Heart left ventricle (tissue), 16 donors: ENCODE measurements around the gene PRDM5. TPM values are rescaled to one million over a fixed set of nuclear protein-coding genes. Genes with fewer than 3 reads are reported as not detected.

Experiments
- ATAC-seq, 4 donors: fragments of 200-7000 bp; cut with Tn5 transposase; one replicate each; pipeline ENCODE4 v1.9.1; 2020 to 2022; ENCODE audit warnings: moderate library complexity in 4 of 4, mild to moderate bottlenecking in 3 of 4, moderate number of reproducible peaks in 1 of 4
- DNase-seq, 5 donors: peaks; one replicate each; pipeline ENCODE4 v3.0.0-alpha.2; 2020
- H3K27ac ChIP-seq, 12 donors: fragments of 200-600 bp; sonication (generic) in 4 of 12; one replicate each; pipeline versions ENCODE4 v1.5.0 to v1.8.0; 2016 to 2022; ENCODE audit warnings: mild to moderate bottlenecking in 2 of 12
- H3K27me3 ChIP-seq, 9 donors: fragments of 200-600 bp; sonication (generic) in 2 of 9; one replicate each; pipeline versions ENCODE4 v1.5.1 to v1.8.0; 2016 to 2022; ENCODE audit warnings: mild to moderate bottlenecking in 3 of 9
- H3K36me3 ChIP-seq, 9 donors: fragments of 200-600 bp; sonication (generic) in 2 of 9; one replicate each; pipeline versions ENCODE4 v1.5.0 to v1.8.0; 2018 to 2022; ENCODE audit warnings: mild to moderate bottlenecking in 2 of 9
- H3K4me1 ChIP-seq, 12 donors: fragments of 200-600 bp; sonication (generic) in 4 of 12; one replicate each; pipeline versions ENCODE4 v1.5.0 to v1.8.0; 2016 to 2022; ENCODE audit warnings: mild to moderate bottlenecking in 3 of 12
- H3K4me3 ChIP-seq, 12 donors: fragments of 200-600 bp; sonication (generic) in 4 of 12; one replicate each; pipeline versions ENCODE4 v1.5.0 to v1.8.0; 2017 to 2022; ENCODE audit warnings: mild to moderate bottlenecking in 9 of 12, moderate library complexity in 4 of 12
- H3K9me3 ChIP-seq, 12 donors: fragments of 200-600 bp; sonication (generic) in 4 of 12; one replicate each; pipeline versions ENCODE4 v1.5.0 to v1.8.0; 2016 to 2022; ENCODE audit warnings: mild to moderate bottlenecking in 1 of 12
- CTCF ChIP-seq, 12 donors: fragments of 200-600 bp; sonication (generic) in 4 of 12; IDR thresholded peaks; one replicate each; pipeline versions ENCODE4 v1.5.0 to v1.8.0; 2018 to 2022; ENCODE audit warnings: antibody characterized with exemption in 12 of 12, mild to moderate bottlenecking in 5 of 12
- POLR2A ChIP-seq, 2 donors: fragments of 450-650 bp; IDR thresholded peaks; one replicate each; pipeline ENCODE4 v1.6.1; 2017; ENCODE audit warnings: antibody characterized with exemption in 2 of 2, mild to moderate bottlenecking in 2 of 2, moderate library complexity in 2 of 2
- WGBS, 4 donors: extraction: QIAGEN DNeasy Blood & Tissue Kit in 2 of 4; methylation state at CpG; one replicate each; pipeline versions ENCODE4 v1.1.5 to v1.1.7; 2013 to 2018; 5-methylcytosine and 5-hydroxymethylcytosine counted together
- intact Hi-C, 10 donors: fragments of 100-400 bp; cut with DNase I; formaldehyde crosslinking; loops; one replicate each; pipeline versions ENCODE4 v1.11.1 to v1.14.2; 2022
- polyA plus RNA-seq, 2 donors: library from polyadenylated mRNA; stranded (reverse); fragments of 200-250 nt; gene quantifications; one replicate each; pipeline ENCODE4 v1.2.3, GENCODE V29; 2013
- total RNA-seq, 9 donors: library from RNA; depleted of rRNA in 2 of 9; stranded (reverse); fragments of >200 nt in 2 of 9; fragmentation: NEBNext Ultra II Directional in 3 of 9; extraction: Animal tissue kit (Norgen Biotek cat#: 25700) in 3 of 9; gene quantifications; one replicate each; pipeline versions ENCODE4 v1.1.0 to v1.2.4, GENCODE V29; 2016 to 2023
- donor health status: ischemic (EF 13 %, LVEDD 7.1; RV severe dilation, severe dysfunction).
- donor health status: healthy with polysubstance abuse.
- donor health status: DM: no; HTN: yes; CAD: no.
- donor health status: DM: no; HTN: no; CAD: no.
- donor health status: ischemic (EF 25% LVEDD 6.9; RV normal size, moderate dysfunction).
- donor health status: ischemic (EF 25% LVEDD 5.7; RV mildly dilated, moderate dysfunction).
- donor health status: healthy.
- donor health status: DM: yes; HTN: yes; CAD: no.
- donor health status: ischemic (EF 35%, LVEDD 5.7; RV mildly dilated, moderate dysfunction).
- donor health status: nonischemic (EF 11% LVEDD 7.7; RV severe dilation, severe dysfunction).
- donor health status: DM: yes; HTN: yes; CAD: no.
- donor health status: PGD.
- donor health status: ischemic (EF 29% LVEDD 5.4; RV normal size, mild dysfunction).
- donor health status: nonischemic (EF 23%, LVEDD 6.1; RV moderate dilation, normal function).

The PRDM5 gene
- total and polyA plus RNA-seq, 11 donors: 2.0 to 19.7 (median 9.1) TPM

GRCh38 chr4:120877021-120877420 lies 45.5 kb downstream of the PRDM5 start:
- peaks cover 0 to 31% (median 5%) of the 10 kb centered on the region in 12 donors for H3K9me3 ChIP-seq
- DNase-seq (no peak), ATAC-seq (no peak)
- 91 to 95% (median 93%) methylated on average over 3 of the region's 3 CpGs for WGBS, 4 donors
- no peak for TF ChIP-seq POLR2A (IDR thresholded peaks at IDR 0.05)
- TF ChIP-seq CTCF (IDR thresholded peaks at IDR 0.05): no peak
- no peak overlapping the region for H3K27ac ChIP-seq
- peaks cover 0 to 10% (median 2%) of the 10 kb centered on the region in 12 donors for H3K4me1 ChIP-seq
- intact Hi-C loops: no loop called here
- H3K27me3 ChIP-seq: no peaks in the 10 kb centered on the region
- H3K4me3 ChIP-seq: no peak overlapping the region
- no peaks in the 10 kb centered on the region for H3K36me3 ChIP-seq

- intact Hi-C loops: no loop called here
- Histone ChIP-seq H3K4me3 (no peak overlapping the region), H3K27ac (no peak overlapping the region), H3K9me3 (peaks cover 0 to 18% (median 0%) of the 10 kb centered on the region in 12 donors), H3K4me1 (peaks cover 0 to 10% (median 2%) of the 10 kb centered on the region in 12 donors), H3K27me3 (no peaks in the 10 kb centered on the region), H3K36me3 (no peaks in the 10 kb centered on the region)
- ATAC-seq (peak in 2 of 4 donors; percentile 30 to 36), DNase-seq (no peak)
- no peak for TF ChIP-seq POLR2A (IDR thresholded peaks at IDR 0.05)
- TF ChIP-seq CTCF (IDR thresholded peaks at IDR 0.05): no peak
- WGBS, 4 donors: 87 to 95% (median 87%) methylated on average over 4 of the region's 4 CpGs
Observed at GRCh38 chr4:120874792-120875774, 47.4 kb downstream of the PRDM5 start.

- H3K4me1 ChIP-seq: peaks cover 0 to 15% (median 2%) of the 10 kb centered on the region in 12 donors
- WGBS, 4 donors: 87 to 98% (median 93%) methylated on average over 1 of the region's 1 CpG
- ATAC-seq: no peak
Observed at GRCh38 chr4:120873554-120873953, 49.0 kb downstream of the PRDM5 start.

More at GRCh38 chr4:120873554-120873953, 49.0 kb downstream of the PRDM5 start:
- intact Hi-C loops: no loop called here
- TF ChIP-seq POLR2A (IDR thresholded peaks at IDR 0.05): no peak
- peak in 2 of 12 donors; percentile 12 to 13 for TF ChIP-seq CTCF (IDR thresholded peaks at IDR 0.05)
- DNase-seq: no peak
- no peaks in the 10 kb centered on the region for H3K27me3 ChIP-seq
- peaks cover 0 to 3% (median 0%) of the 10 kb centered on the region in 12 donors for H3K9me3 ChIP-seq
- no peak overlapping the region for H3K27ac ChIP-seq
- H3K4me3 ChIP-seq: no peak overlapping the region
- H3K36me3 ChIP-seq: no peaks in the 10 kb centered on the region
